Thyroid gland (tissue), 4 donors: ENCODE results near the gene KRT39. TPM values are rescaled to one million over a fixed set of nuclear protein-coding genes. Genes with fewer than 3 reads are reported as not detected.
A peak's percentile ranks its signal among the peaks of the same experiment; 100 is the strongest.
"Not testable (repeated sequence)": the region's sequence is repeated elsewhere in the genome, so short reads cannot be mapped to it uniquely, and the experiment has no call there.

Experiments used
- DNase-seq, 2 donors: peaks; one replicate each; pipeline ENCODE4 v3.0.0-alpha.2; 2019
- H3K27ac ChIP-seq, 3 donors: fragments of 200-600 bp; sonication (generic); 1 replicate in 2 of 3; 2 replicates in 1 of 3; pipeline ENCODE4 v1.5.1; 2016 to 2019; ENCODE audit warnings: mild to moderate bottlenecking in 1 of 3, moderate library complexity in 1 of 3
- H3K27me3 ChIP-seq: fragments of 200-600 bp; sonication (generic); one replicate; pipeline ENCODE4 v1.5.1; 2019
- H3K36me3 ChIP-seq, 2 donors: fragments of 200-600 bp; sonication (generic); one replicate each; pipeline ENCODE4 v1.5.1; 2016 to 2019
- H3K4me1 ChIP-seq, 2 donors: fragments of 200-600 bp; sonication (generic); one replicate each; pipeline ENCODE4 v1.5.1; 2017 to 2019
- H3K4me3 ChIP-seq, 3 donors: fragments of 200-600 bp; sonication (generic); replicated peaks in 1 of 3; 1 replicate in 2 of 3; 2 replicates in 1 of 3; pipeline ENCODE4 v1.5.1; 2016; ENCODE audit warnings: mild to moderate bottlenecking in 1 of 3
- H3K9me3 ChIP-seq: fragments of 200-600 bp; sonication (generic); one replicate; pipeline ENCODE4 v1.5.1; 2017
- CTCF ChIP-seq, 6 experiments: fragments of 200-600 bp in 3 of 6; fragments of 450-650 bp in 3 of 6; sonication (generic) in 3 of 6; IDR thresholded peaks; one replicate each; pipeline ENCODE4 v1.5.1; 2016 to 2019; ENCODE audit warnings: antibody characterized with exemption in 6 of 6, mild to moderate bottlenecking in 2 of 6, inconsistent platforms in 1 of 6, moderate library complexity in 1 of 6
- POLR2A ChIP-seq, 2 donors: fragments of 450-650 bp; IDR thresholded peaks; one replicate each; pipeline ENCODE4 v1.6.1; 2017; ENCODE audit warnings: antibody characterized with exemption in 2 of 2, mild to moderate bottlenecking in 2 of 2, moderate library complexity in 1 of 2
- WGBS, 2 donors: methylation state at CpG; one replicate each; pipeline ENCODE4 v1.1.5; 2017; 5-methylcytosine and 5-hydroxymethylcytosine counted together
- intact Hi-C: fragments of 100-400 bp; cut with DNase I; formaldehyde crosslinking; loops from one replicate; pipeline ENCODE4 v1.15.1; 2023
- total RNA-seq, 4 donors: library from RNA; depleted of rRNA; stranded (reverse); fragments of >200 nt; gene quantifications; one replicate each; pipeline ENCODE4 v1.2.3, GENCODE V29; 2016

KRT39 gene
- total RNA-seq, 4 donors from 2014 or later, result not detected

- no peaks in the 10 kb centered on the region for H3K36me3 ChIP-seq
- WGBS, 2 donors, result 72 to 83% methylated on average over 3 of the region's 3 CpGs
Observed at GRCh38 chr17:40931311-40931710, 35.4 kb downstream of the KRT39 start.

GRCh38 chr17:40926341-40926740 lies 40.4 kb downstream of the KRT39 start:
- no peak for TF ChIP-seq CTCF (IDR thresholded peaks at IDR 0.05)
- TF ChIP-seq POLR2A (IDR thresholded peaks at IDR 0.05), result no peak

More at GRCh38 chr17:40931311-40931710, 35.4 kb downstream of the KRT39 start:
- TF ChIP-seq POLR2A (IDR thresholded peaks at IDR 0.05) (no peak), CTCF (IDR thresholded peaks at IDR 0.05) (no peak)
- DNase-seq, result no peak
- no peak overlapping the region for H3K27ac ChIP-seq
- H3K9me3 ChIP-seq, result no peaks in the 10 kb centered on the region
- peaks cover 0 to 10% of the 10 kb centered on the region in 2 donors for H3K4me1 ChIP-seq
- no peak overlapping the region for H3K4me3 ChIP-seq
- intact Hi-C loops, result no loop called here
- H3K27me3 ChIP-seq, result no peaks in the 10 kb centered on the region

GRCh38 chr17:40922239-40922638 lies 44.5 kb downstream of the KRT39 start:
- no peaks in the 10 kb centered on the region for H3K4me1 ChIP-seq
- no peaks in the 10 kb centered on the region for H3K36me3 ChIP-seq
- H3K9me3 ChIP-seq, result no peaks in the 10 kb centered on the region
- peak in 1 of 2 donors; percentile 6 for DNase-seq
- intact Hi-C loops, result no loop called here
- no peak overlapping the region for H3K4me3 ChIP-seq
- H3K27me3 ChIP-seq, result no peaks in the 10 kb centered on the region
- no peak for TF ChIP-seq CTCF (IDR thresholded peaks at IDR 0.05)
- no peak for TF ChIP-seq POLR2A (IDR thresholded peaks at IDR 0.05)
- H3K27ac ChIP-seq, result no peak overlapping the region
- 61 to 67% methylated on average over 2 of the region's 2 CpGs for WGBS, 2 donors

More at GRCh38 chr17:40926341-40926740, 40.4 kb downstream of the KRT39 start:
- Histone ChIP-seq H3K4me3 (no peak overlapping the region), H3K27ac (no peak overlapping the region), H3K36me3 (no peaks in the 10 kb centered on the region), H3K27me3 (no peaks in the 10 kb centered on the region), H3K4me1 (no peaks in the 10 kb centered on the region), H3K9me3 (no peaks in the 10 kb centered on the region)
- no peak for DNase-seq
- WGBS, 2 donors, result 83 to 87% methylated on average over 8 of the region's 8 CpGs
- intact Hi-C loops, result no loop called here

- DNase-seq, result no peak
- Histone ChIP-seq H3K4me3 (no peak overlapping the region), H3K4me1 (no peaks in the 10 kb centered on the region), H3K27me3 (no peaks in the 10 kb centered on the region), H3K9me3 (no peaks in the 10 kb centered on the region), H3K27ac (no peak overlapping the region), H3K36me3 (no peaks in the 10 kb centered on the region)
- TF ChIP-seq POLR2A (IDR thresholded peaks at IDR 0.05) (no peak), CTCF (IDR thresholded peaks at IDR 0.05) (no peak)
- 83 to 92% methylated on average over 2 of the region's 2 CpGs for WGBS, 2 donors
- intact Hi-C loops, result no loop called here
Observed at GRCh38 chr17:40921026-40921425, 45.7 kb downstream of the KRT39 start.

- H3K27me3 ChIP-seq, DNase-seq, H3K9me3 ChIP-seq, H3K36me3 ChIP-seq, H3K4me3 ChIP-seq, intact Hi-C loops, H3K4me1 ChIP-seq, H3K27ac ChIP-seq: not testable (repeated sequence)
- 89 to 95% methylated on average over 2 of the region's 2 CpGs for WGBS, 2 donors
Observed at GRCh38 chr17:40917116-40917515, 49.6 kb downstream of the KRT39 start.

- Histone ChIP-seq H3K4me1 (no peaks in the 10 kb centered on the region), H3K36me3 (no peaks in the 10 kb centered on the region), H3K27ac (no peak overlapping the region), H3K27me3 (no peaks in the 10 kb centered on the region), H3K9me3 (no peaks in the 10 kb centered on the region), H3K4me3 (no peak overlapping the region)
- intact Hi-C loops, result no loop called here
- no peak for TF ChIP-seq CTCF (IDR thresholded peaks at IDR 0.05)
- no peak for TF ChIP-seq POLR2A (IDR thresholded peaks at IDR 0.05)
- 54 to 64% methylated on average over 1 of the region's 1 CpG for WGBS, 2 donors
- DNase-seq, result no peak
Observed at GRCh38 chr17:40916366-40916765, 50.4 kb downstream of the KRT39 start.
